NCI-H2196 (cell line): Measurements from ENCODE around the gene C1orf198.
A peak's percentile ranks its signal among the peaks of the same experiment; 100 is the strongest.
"Not testable (repeated sequence)": the region's sequence is repeated elsewhere in the genome, so short reads cannot be mapped to it uniquely, and the experiment has no call there.

Source experiments
- DNase-seq: peaks from one replicate; lab custom pipeline; 2025; ENCODE audit not compliant: unreplicated experiment; lab: John Stamatoyannopoulos, UW

Gene C1orf198

DNA sequence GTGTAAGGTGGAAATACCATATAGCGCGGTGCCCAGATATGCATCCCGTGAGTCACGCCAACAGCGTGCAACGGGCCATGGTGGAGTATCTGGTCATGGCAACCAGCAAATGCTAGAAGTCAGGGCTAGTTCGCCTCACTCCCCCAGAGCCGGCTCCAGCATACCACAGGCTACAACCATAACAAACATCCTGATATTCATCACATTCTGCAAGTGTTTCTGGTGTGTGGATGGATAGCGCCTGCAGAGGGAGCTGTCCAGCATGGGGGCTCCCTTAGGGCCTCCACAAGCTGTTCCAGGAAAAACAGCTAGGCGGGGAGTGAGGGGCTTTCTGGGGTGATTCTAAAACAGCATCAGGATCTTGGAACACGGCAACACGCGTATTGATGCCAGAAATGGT is 6.8 kb downstream of the C1orf198 start:
- DNase-seq, result no peak

DNA sequence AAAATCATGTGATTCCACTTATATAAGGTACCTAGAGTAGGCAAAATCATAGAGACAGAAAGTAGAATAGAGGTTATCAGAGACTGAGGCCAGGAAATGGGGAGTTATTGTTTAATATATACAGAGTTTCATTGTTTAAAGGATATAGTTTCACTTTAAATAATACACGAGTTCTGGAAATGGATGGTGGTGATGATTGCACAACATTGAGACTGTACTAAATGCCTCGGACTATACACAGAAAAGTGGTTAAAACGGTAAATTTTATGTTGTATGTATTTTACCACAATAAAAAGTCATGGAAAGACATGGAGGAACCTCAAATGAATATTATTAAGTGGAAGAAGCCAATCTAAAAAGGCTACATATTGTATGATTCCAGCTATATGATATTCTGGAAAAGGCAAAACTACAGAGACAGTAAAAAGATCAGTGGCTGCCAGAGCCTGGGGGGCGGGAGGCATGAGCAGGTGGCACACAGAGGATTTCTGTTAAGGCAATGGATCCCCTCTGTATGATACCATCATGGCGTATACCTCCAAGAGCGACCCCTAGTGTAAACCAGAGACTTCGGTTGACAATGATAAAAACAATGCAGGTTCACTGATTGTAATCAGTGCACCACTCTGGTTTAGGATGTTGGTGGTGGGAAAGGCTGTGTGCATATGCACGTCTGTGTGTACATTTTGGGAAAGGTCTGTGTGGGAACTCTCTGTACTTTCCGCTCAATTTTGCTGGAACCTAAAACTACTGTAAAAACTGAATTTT is 7.5 kb downstream of the C1orf198 start:
- no peak for DNase-seq

DNA sequence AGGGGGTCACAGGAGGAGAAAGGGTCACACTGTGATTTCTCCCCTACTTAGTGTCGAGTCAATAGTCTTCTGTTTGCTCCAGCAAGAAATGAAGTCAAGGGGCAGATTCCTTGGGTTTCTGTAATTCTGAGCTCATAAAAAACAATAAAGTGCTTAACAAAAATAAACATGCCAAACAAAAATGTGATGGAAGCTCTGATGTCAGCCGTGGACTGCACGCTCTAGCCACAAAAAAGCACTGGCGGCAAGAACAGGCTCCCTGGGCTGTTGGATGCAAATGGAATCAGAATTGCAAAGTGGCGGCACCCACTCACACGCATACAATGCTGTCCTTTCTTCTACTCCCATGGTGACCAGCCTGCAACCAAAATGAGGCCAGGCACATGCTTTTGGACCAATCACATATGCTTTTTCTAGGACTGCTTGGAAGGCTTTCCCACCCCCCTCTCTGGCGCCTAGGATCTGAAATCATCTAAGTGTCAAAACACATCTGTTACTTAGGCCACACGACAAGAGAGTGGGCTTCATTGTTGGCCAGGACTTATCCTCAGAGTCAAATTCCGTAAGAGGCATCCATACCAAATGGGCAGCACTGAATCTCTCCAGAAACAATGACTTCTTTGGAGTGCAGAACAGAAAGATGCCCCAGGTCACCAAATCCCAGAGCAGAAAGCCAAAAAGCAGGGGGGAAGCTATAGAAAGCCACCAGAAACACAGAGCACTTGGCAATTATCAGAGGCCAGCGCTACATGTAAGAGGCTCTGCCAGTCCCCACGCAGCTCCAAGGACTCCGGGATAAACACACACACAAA is 9.2 kb downstream of the C1orf198 start:
- DNase-seq, result no peak

DNA sequence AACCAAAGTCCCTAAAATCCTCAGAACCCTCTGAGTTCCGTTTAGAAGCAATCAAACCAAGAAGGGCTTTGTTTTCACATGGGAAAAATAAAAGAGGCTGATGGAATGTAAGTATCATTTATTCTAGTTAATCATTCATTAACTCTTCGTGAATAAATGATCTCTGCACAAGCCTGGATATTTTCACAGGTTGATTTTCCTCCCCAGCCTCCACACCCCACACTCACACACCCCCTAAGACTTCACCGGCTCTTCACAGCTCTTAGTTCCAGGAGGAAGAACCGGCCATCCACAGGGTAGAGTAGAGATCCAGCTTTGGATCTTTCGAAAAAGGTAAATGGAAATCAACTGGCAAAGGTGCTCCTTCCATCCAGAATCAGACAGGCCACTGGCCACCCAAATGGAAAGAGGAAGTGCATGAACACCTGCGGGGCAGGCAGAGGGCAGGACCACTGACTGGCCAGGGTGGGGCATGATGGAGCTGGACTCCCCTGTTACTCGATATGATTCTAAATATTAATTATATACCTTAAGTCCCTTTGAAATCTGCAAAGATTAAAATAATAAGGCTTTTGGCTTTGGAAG is 10.0 kb downstream of the C1orf198 start:
- DNase-seq, result no peak

DNA sequence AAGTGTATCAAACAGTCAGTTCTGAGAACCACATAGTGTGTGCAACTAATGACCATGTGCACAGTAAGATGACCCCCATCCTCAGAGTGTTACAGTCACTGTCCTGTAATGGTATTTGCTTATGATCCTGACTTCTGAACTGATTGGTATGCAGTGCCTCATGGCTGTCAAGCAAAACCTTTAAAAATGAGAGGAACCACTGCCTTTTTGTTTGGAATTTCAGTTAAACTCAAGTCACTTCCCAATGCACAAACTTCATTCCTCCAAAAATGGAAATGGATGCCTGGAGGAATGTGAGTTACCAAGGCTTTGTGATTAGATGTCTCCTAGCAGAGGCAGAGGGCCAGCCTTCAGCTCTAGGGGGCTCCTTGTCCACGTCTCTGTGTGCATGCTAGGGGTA is 10.5 kb downstream of the C1orf198 start:
- no peak for DNase-seq

DNA sequence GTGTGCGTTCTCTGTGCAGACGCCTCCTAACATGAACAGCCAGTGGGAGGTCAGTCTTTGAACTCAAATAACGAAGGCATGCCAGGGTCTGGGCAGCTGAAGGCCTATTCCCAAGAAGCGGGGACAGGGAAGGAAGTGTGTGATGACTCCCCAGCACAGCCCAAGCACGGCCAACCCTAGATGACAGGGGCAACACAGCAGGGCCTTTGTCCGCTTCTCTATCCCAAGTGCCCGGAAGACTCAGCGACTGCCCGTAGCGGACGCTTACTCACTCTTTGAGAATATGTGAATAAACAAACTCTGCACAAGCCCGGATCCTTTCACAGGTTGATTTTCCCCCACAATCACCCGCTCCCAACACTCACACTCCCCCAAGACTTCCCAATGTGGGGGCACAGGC is 11.2 kb downstream of the C1orf198 start:
- no peak for DNase-seq

DNA sequence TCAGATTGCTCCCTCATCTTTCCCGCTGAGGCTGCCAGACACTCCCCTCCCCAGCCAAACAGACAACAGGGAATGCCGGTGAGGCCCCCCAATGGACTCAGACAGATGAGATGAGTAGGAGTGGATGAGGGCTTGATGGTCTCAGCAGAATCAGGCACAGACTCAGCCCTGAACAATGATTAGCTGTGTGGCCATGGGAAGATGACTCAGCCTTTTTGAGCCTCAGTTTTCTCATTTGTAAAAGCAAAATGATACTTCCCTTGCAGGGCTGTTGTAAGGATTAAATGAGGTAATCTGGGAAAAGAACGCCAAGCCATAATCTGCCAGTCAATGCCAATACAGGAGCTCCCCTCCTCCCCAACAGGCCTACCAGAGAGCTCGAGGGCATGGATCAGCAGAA is 12.4 kb downstream of the C1orf198 start:
- no peak for DNase-seq

DNA sequence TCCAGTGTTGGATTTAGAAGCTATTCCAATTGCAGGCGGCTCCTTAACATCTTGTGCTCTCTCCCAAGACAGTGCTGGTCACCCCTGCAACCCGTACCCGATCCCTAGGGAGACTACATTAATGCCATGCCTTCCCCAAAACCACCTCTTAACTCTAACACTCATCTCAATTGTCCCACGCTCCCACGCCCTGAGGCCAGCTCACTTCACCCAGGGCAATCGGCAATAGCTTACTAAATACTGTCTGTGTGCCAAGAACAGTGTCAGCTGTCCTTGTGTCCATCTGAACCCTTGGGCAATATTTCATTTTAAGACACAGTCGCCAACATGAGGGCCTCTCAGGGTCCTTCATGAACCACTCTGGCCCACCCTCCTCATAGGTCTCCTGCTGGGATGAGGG is 13.9 kb downstream of the C1orf198 start:
- DNase-seq, result no peak

DNA sequence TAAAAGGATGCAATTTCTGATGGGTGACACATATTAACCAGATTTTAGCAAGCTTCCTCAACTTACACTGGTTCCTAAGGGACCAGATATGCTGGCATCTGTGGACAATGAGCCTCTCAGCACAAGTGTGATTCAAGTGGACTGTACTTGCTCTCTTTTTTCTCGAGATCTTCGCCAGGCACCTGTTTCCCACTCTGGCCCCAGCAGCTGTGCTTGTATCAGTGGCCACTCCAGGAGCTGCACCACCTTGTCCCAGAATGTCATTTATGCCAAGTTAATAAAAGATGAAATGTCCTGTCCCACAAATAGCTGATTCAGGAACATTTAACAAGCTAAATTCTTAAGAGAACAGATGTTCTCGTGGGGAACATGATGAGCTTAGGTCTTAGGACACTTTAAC is 14.6 kb downstream of the C1orf198 start:
- DNase-seq, result no peak

DNA sequence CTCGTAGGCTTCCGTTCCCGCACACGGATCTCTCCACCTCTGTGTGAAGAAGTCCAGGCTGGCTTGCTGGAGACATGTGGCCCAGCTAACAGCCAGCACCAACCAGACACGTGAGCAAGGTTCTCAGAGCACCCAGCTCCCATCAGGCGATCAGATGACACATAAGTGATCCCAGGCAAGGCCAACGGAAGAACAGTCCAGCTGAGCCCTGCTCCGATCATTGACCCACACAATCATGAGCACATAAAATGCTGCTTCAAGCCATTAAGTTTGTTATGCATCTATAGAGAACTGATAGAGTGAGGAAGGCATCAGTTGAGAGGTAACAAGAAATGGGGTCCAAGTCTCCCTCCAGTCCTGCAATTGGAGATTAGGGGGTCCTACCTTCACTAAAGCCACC is 15.4 kb downstream of the C1orf198 start:
- no peak for DNase-seq

DNA sequence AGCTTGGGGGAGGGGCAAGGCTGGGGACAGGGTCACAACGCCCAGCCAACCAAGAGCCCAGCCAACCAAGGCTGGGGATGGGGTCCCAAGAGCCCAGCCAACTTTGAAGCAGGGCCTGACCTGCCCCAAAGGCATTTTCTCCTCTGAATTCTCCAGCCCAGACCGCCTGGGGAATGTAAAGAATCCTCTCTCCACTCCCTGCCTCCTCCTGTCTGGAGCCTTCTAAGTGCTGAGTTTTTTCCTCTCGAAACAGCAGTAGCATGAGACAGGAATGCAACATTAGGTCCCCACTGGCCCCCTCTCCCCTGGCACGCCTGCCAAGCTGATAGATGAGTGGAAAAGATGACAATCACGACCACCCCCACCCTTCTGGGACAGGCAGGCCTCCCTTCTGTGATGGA is 17.0 kb downstream of the C1orf198 start:
- no peak for DNase-seq

DNA sequence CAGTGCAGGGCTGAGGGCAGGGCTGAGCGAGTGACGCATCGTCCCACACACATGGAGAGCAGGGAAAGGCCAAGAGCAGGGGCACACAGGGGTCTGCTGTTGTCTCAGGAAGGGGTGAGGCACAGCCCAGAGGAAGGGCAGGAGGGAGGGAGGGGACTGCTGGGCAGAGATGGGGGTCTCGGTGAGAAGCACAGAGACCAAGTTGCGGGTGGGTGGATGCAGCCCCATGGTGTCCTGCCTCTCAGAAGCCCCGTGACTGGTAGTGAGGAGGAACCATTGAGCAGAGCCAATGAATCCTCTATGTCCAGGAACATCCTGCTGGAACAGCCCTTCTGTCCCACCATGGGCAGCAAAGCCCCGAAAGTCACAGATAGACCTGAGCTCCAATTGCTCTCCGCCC is 17.8 kb downstream of the C1orf198 start:
- DNase-seq, result no peak

DNA sequence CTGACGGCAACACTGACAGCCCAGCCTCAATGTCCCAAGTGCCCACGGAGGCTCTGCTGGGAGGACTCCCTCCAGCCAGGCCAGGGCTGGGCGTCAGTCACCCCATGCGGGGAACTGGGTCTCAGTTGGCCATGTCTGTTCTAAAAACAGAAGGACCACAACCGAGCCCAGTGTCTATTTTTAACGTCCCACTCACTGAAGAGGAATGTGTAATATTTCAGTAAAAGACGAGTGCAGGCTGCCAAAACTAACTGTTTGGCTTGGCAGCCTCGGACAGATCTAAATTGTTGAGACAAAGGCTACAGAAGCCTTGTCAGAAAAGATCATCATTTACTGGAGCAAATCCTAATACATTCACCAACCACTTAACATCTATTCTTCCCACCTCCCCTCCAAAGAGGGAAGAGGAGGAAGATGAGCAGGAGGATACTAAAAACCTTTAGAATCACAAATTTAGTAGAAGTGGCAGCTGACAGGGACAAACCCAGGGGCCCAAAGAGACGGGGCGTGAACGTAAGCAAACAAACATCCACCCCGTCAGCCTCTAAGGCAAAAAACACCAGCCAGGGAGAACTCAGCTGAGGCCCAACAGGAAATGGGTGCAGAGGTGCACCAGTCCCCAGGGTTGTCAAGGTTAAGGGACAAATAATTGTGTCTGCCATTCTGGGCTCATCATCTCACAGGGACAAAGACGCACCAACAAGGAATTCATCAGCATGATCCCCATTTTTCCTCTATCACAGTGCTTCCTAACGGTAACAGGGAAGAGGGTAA is 18.7 kb downstream of the C1orf198 start:
- peak; percentile 22 for DNase-seq

DNA sequence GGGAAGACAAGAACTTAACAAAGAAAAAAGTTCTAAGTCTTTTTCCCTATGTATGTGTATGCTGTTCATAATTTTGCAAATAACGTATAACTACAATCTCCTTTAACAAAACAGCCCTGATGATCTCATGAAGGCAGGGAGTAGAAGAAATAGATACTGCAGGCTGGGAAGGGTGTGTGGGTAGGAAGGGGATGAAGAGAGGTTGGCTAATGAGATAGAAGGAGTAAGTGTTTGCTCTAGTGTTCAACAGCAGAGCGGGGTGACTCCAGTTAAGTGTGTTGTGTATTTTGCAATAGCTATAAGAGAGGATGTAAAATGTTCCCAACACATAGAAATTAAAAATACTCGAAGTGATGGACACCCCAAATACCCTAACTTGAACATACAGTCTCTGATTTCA is 20.1 kb downstream of the C1orf198 start:
- DNase-seq, result no peak

DNA sequence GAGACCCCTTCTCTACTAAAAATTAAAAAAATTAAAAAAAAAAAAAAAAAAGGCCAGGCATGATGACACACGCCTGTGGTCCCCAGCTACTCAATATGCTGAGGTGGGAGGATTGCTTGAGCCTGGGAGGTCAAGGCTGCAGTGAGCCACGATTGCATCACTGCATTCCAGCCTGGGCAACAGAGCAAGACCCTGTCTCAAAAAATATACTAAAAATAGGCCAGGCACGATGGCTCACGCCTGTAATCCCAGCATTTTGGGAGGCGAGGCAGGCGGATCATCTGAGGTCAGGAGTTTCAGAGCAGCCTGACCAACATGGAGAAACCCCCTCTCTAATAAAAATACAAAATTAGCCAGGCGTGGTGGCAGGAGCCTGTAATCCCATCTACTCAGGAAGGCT is 23.1 kb downstream of the C1orf198 start:
- not testable (repeated sequence) for DNase-seq

DNA sequence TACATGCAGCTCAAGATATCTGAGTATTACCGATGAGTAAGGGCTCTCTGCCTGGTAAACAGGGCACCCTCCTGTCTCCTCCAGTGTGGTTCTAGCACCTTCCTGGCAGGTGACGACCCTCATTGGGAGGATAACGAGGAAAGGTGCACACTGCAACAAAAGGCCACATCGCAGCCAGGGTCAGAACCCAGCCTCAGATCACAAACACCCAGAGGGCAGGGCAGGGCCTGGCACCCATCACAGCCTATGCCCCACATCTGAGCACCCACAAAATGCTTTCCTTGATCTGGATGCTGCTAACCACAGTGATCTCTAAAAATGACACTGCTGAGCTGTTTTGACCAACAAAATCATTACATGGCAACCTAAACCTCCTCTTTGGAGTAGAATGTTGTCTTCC is 23.8 kb downstream of the C1orf198 start:
- no peak for DNase-seq

DNA sequence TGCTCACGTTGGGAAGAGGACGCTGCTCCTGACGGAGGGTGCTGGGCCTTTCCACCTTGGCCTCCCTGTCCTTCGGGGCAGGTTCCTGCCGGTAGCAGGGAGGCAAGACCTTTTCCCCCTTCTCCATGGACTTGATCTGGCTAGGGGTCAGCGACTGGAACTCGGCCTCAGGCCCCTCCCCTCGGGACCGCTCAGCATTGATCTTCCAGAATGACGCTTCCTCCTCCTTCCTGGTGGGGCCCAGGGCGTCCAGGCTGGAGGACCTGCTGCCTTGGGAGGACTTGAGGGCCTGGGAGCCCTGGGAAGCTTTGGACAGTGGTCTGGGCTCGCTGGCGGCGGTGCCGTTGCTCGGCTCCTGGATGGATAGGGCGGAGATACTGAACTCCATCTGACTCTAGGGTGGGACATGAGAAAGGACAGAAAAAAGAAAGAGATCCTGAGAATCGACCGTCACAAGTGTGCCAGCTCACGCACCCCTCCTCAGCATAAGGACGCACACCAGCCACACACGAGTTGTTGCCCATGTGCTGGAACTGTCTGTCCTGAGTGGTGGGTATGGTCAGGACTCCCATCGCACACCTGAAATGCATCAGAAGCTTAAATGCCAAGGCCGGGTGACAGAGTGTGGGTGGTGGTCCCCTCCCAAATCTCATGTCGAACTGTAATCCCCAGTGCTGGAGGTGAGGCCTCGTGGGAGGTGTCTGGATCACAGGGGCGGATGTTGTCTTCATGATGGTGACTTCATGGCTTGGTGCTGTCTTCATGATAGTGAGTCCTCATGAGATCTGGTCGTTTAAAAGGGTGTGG is 24.6 kb downstream of the C1orf198 start:
- DNase-seq, result no peak

DNA sequence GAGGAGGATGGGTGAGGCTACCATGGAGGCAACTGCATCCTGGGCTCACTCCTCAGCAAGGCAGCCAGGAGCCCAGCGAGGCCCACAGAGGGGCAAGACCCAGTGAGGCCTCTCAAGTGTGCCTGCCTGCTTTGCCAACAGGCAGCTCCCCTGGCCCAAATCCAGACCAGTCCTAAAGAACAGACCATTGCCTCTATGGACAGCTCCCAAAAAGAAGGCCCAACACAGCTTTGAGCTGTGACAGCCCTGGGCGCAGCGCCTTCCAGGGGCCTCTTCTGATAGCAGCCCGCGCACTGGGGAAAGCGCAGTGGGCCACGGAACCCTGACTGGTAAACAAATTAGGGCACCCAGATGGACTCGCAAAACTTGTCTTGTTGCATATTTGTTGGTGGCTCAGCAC is 25.5 kb downstream of the C1orf198 start:
- no peak for DNase-seq

DNA sequence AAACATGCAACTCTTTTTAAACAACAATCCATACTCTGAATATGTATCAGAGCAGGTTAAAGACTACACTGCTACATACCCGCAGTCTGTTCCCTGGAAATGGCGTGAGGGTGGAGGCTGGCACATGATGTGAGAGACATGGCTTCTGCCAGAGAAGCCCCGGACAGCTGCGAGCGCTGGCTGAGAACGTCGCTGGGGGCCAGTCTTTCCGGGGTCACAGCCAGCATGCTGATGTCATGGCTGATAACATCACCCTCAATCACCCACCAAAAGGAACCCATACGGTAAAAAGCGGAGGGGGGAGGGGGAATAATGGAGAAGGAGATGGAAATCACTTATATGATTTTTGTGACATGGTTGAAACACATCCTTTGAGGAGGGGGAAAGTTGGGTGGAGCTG is 29.1 kb downstream of the C1orf198 start:
- DNase-seq, result no peak

DNA sequence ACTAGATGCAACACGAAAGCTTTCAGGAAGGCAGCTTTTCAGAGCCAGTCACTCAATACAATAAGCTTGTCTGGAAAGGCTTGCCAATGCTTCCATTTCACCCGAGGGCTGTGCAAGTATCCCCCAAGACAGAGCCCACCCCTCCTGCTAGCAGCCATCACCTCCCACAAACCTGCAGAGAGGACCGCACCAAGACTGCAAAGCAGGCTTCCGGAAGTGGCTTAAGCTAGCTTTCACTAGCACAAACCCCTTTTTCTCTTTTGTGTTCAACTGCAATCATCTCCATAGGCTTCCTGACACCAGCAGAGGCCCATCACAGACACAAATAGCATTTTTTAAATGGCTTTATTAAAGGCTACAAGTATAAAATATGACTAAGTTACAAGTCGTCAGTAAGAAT is 31.5 kb downstream of the C1orf198 start:
- DNase-seq, result no peak

DNA sequence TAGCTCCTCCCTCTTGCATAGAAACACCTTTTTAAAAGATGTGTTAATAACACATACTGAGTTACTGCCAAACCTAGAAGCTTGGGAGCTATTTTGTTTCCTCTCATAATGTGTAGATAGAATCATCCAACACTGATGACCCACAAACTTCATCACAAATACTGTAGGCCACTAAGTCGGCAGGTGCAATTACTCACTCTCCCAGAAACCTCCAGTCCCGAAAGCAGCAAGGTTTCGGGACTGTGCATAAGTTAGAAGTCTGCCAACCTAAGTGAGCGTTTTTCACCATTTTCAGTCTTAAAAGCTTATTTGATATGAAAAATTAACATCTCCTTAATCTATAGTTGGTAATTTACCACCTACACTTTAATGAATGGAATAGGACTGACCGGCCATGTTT is 32.0 kb downstream of the C1orf198 start:
- DNase-seq, result no peak
